HG03280 (cell line): ENCODE measurements around the gene NID1.
"Not testable (repeated sequence)": the region's sequence is repeated elsewhere in the genome, so short reads cannot be mapped to it uniquely, and the experiment has no call there.

Experiments
- ATAC-seq: cut with Tn5 transposase; IDR thresholded peaks from one replicate; pipeline ENCODE4 v1.9.1; 2021; ENCODE audit warnings: mild to moderate bottlenecking, moderate library complexity; ENCODE audit not compliant: unreplicated experiment

NID1 gene

DNA sequence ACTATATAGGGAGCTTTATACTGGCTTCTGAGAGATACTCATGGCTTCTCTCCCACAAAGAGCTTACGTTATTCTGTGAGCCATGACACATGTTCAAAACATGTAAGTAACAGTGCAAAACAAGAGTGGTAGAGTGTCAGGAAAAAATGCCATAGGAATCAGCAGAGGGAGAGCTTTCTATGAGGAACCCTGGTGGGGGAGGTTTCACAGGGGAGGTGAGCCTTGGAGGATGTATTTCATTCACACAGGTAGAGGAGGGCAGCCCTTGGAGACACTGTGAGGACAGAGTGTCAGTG, 125.5 kb downstream of the NID1 start:
- ATAC-seq, result no peak

- ATAC-seq, result no peak
Observed at GRCh38 chr1:235938709-235939479, 126.0 kb downstream of the NID1 start.

GRCh38 chr1:235937123-235937522, 127.8 kb downstream of the NID1 start:
- ATAC-seq, result no peak

- ATAC-seq, result no peak
Observed at GRCh38 chr1:235935235-235936225, 129.4 kb downstream of the NID1 start.

DNA sequence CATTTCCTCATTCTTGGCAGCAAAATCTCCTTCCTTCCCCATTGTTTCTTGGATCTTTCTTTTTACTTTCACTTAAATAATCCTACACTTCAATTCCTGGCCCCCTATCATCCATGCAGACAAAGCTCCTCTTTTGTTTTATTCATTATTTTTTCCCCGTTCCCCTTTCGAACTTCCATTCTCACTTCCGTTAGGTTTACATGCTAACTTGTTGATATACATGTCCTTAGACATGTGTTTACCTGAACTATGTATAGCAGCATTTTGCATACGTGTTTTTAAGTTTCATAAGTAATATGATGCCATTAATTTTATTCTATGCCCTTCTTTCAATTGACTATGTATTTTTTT, 131.1 kb downstream of the NID1 start:
- ATAC-seq, result no peak

- no peak for ATAC-seq
Observed at GRCh38 chr1:235933017-235933765, 131.7 kb downstream of the NID1 start.

GRCh38 chr1:235932090-235932510, 132.8 kb downstream of the NID1 start:
- no peak for ATAC-seq

GRCh38 chr1:235931171-235931738, 133.6 kb downstream of the NID1 start:
- ATAC-seq, result no peak

DNA sequence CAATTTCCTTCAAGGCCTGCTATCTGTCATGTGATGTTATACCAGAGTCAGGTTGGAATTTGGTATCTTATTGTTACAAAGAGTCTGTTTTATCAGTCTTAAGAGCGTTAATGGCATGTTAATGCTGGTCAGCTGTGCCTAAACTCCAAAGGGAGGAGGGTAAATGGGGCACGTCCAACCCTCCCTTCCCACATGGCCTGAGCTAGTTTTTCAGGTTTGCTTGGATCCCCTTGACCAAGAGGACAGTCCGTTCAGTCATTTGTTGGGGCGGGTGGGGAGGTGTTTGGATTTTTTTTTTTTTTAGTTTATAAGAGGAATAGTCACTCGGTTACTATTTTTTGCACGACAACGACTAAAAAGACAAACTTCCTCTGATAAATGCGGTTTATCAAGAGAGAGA, 134.3 kb downstream of the NID1 start:
- no peak for ATAC-seq

GRCh38 chr1:235929216-235929615, 135.7 kb downstream of the NID1 start:
- no peak for ATAC-seq

GRCh38 chr1:235928197-235928596, 136.7 kb downstream of the NID1 start:
- ATAC-seq, result no peak

DNA sequence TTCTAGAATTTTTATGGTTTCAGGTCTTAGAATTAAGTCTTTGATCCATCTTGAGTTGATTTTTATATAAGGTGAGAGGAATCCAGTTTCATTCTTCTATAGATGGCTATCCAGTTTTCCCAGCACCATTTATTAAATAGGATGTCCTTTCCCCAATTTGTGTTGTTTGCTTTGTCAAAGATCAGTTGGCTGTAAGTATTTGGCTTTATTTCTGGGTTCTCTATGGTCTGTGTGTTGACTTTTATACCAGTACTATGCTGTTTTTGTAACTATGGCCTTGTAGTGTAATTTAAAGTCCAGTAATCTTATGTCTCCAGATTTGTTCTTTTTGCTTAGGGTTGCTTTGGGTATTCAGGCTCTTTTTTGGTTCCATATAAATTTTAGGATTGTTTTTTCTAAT, 137.3 kb downstream of the NID1 start:
- ATAC-seq, result not testable (repeated sequence)
